Large intestine (tissue), 3 donors: ENCODE data around the gene RGS9. TPM values are rescaled to one million over a fixed set of nuclear protein-coding genes. Genes with fewer than 3 reads are reported as not detected.

Source experiments
- DNase-seq, 2 donors: peaks; one replicate each; pipeline versions ENCODE4 v3.0.0 to v3.0.0-alpha.2; 2013
- H3K27ac ChIP-seq: one replicate; pipeline ENCODE4 v1.5.1; 2013; ENCODE audit warnings: low read length
- H3K27me3 ChIP-seq: 2 replicates; pipeline ENCODE4 v1.6.1; 2013; ENCODE audit warnings: low read length; ENCODE audit not compliant: control insufficient read depth, insufficient read depth
- H3K36me3 ChIP-seq: 2 replicates; pipeline ENCODE4 v1.6.1; 2013; ENCODE audit warnings: low read length; ENCODE audit not compliant: control insufficient read depth, insufficient read depth
- H3K4me1 ChIP-seq: one replicate; pipeline ENCODE4 v1.6.1; 2013; ENCODE audit warnings: low read length; ENCODE audit not compliant: control insufficient read depth, insufficient read depth
- H3K4me3 ChIP-seq: one replicate; pipeline ENCODE4 v1.5.1; 2013; ENCODE audit warnings: low read length
- H3K9me3 ChIP-seq: one replicate; pipeline ENCODE4 v1.6.1; 2013; ENCODE audit warnings: mild to moderate bottlenecking, low read depth, low read length, moderate library complexity; ENCODE audit not compliant: control insufficient read depth
- whole genome bisulfite sequencing: methylation state at CpG from one replicate; pipeline ENCODE4 v1.1.5; 2013; ENCODE audit warnings: low lambda C conversion rate; ENCODE audit not compliant: insufficient coverage; 5-methylcytosine and 5-hydroxymethylcytosine counted together
- polyA plus RNA-seq: library from polyadenylated mRNA; unstranded; fragments of 120-200 nt; gene quantifications from one replicate; pipeline ENCODE4 v1.2.1, GENCODE V29; 2013

RGS9 gene
- polyA plus RNA-seq, 1 donor, result 7.5 TPM

DNA sequence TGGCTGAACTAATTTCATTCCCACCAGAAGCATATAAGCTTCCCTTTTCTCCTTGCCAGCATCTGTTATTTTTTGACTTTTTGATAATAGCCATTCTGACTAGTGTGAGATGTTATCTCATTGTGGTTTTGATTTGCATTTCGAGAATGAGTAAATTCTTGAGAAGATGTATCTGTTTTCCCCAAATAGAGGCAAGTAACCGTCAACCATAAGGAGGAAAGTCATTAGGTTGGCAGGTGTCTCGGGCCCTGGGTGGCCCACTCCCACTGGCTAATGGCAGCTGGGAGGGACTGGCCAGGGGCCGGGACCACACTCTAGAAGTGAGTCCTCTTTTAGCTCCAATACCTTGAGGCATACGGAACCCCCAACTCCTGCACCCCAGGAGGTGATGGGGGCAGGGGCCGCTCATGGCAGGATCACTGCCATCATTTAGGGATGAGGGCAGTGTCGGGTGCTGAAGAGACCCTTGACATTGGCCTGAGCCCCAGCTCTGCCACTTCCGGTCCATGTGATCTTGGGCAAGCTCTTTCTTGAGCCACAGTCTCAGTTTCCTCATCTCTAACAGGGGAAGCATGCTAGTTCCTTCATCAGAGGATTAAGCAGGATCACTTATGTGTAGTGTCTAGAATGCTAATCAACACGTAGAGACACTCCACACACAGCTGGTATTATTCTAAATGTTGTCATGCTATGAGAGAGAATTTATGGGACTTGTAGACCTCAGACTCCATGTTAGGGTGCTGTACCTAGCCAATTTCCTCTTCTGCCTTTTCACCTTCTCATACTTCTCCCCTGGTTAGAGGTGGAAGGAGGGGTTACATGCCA is 44.3 kb downstream of the RGS9 start:
- DNase-seq, result no peak
- WGBS, result no CpG with 5 or more reads among the region's 9 CpGs
- Histone ChIP-seq H3K9me3 (no peaks in the 10 kb centered on the region), H3K4me1 (no peaks in the 10 kb centered on the region), H3K27me3 (peaks cover 2% of the 10 kb centered on the region), H3K27ac (no peak overlapping the region), H3K36me3 (no peaks in the 10 kb centered on the region), H3K4me3 (no peak overlapping the region)

DNA sequence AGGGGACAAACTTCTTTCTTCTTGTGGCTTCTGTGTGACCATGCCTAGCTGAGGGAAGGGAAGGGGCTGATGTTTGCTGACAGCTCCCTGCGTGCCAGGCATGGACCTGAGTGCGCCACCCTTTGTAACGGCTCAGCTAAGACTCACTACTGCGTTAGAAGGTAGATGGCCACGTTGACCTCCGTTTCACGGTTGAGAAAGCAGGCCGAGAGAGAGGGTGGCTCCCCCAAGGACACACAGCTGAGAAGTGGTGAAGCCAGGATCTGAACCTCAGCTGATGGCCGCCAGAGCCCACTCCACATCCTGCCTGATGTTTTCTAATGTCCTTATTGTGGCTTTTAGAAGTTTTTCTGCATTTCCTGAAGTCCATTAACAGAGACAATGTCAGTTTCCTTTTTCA is 45.1 kb downstream of the RGS9 start:
- Histone ChIP-seq H3K9me3 (no peaks in the 10 kb centered on the region), H3K27ac (no peak overlapping the region), H3K27me3 (peaks cover 2% of the 10 kb centered on the region), H3K4me1 (no peaks in the 10 kb centered on the region), H3K4me3 (no peak overlapping the region), H3K36me3 (no peaks in the 10 kb centered on the region)
- no peak for DNase-seq
- no CpG with 5 or more reads among the region's 9 CpGs for WGBS

GRCh38 chr17:65183736-65184135 is 46.6 kb downstream of the RGS9 start:
- no peaks in the 10 kb centered on the region for H3K36me3 ChIP-seq
- H3K4me3 ChIP-seq, result no peak overlapping the region
- H3K4me1 ChIP-seq, result no peaks in the 10 kb centered on the region
- WGBS, result 29% methylated on average over 2 of the region's 6 CpGs
- peaks cover 2% of the 10 kb centered on the region for H3K27me3 ChIP-seq
- H3K27ac ChIP-seq, result no peak overlapping the region
- DNase-seq, result peak in 1 of 2 donors; percentile 31
- no peaks in the 10 kb centered on the region for H3K9me3 ChIP-seq

DNA sequence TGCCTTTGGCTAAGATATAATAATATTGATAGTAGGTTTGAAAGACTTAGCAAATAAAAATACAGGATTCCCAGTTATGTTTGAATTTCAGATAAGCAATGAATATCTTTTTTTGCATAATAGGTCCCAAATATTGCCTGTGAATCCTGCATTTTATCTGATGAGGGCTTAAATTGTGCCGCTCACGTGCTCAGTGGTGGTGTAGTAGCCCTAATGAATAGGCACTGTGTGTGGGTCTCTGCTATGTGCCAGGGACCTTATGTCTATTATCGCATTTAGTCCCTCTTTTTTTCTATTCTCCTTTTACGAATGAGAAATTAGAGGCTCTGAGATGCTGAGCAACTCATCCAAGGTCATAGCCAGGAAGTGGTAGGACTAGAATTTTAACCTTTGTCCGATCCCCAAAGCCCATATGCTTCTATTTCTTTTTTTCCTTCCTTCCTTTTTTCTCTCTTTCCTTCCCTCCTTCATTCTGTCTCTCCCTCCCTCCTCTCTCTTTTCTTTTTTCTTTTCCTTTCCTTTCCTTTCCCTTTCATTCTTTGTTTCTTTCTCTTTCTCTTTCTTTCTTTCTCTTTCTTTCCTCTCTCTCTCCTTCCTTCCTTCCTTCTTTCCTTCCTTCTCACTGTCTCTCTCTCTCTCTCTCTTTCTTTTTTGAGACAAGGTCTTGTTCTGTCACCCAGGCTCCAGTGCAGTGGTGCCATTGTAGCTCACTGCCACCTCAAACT is 47.2 kb downstream of the RGS9 start:
- Histone ChIP-seq H3K4me1 (no peaks in the 10 kb centered on the region), H3K27ac (peak overlapping the region; percentile 36), H3K9me3 (no peaks in the 10 kb centered on the region), H3K36me3 (no peaks in the 10 kb centered on the region), H3K27me3 (peaks cover 2% of the 10 kb centered on the region), H3K4me3 (no peak overlapping the region)
- WGBS, result 73% methylated on average over 2 of the region's 5 CpGs
- DNase-seq, result no peak

DNA sequence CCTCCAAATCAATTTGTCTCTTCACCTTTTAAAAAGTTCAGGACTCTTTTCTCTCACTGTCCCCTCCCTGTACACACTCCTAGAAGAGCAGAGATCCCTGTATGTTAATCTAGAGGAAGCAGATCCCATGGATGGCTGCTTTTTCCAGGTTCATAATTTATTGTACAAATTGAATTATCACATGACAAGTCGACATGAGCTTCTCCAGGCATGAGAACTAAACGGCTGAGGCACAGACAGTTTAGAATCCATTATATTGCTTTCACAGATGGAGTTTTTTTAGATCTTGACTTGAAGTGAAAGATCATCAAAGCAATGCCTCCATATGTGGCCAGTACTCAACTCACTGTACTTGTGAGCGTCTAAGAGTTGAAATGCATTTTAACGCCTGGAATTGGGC is 47.9 kb downstream of the RGS9 start:
- Histone ChIP-seq H3K4me3 (no peak overlapping the region), H3K4me1 (no peaks in the 10 kb centered on the region), H3K27me3 (peaks cover 2% of the 10 kb centered on the region), H3K36me3 (no peaks in the 10 kb centered on the region), H3K9me3 (no peaks in the 10 kb centered on the region), H3K27ac (no peak overlapping the region)
- WGBS, result no CpG with 5 or more reads among the region's 4 CpGs
- no peak for DNase-seq

- Histone ChIP-seq H3K27me3 (peaks cover 2% of the 10 kb centered on the region), H3K36me3 (no peaks in the 10 kb centered on the region), H3K9me3 (no peaks in the 10 kb centered on the region), H3K4me1 (no peaks in the 10 kb centered on the region), H3K27ac (no peak overlapping the region), H3K4me3 (no peak overlapping the region)
- WGBS, result 93% methylated on average over 3 of the region's 13 CpGs
- no peak for DNase-seq
Observed at GRCh38 chr17:65185668-65186382, 48.7 kb downstream of the RGS9 start.

- Histone ChIP-seq H3K9me3 (no peaks in the 10 kb centered on the region), H3K27me3 (no peaks in the 10 kb centered on the region), H3K4me3 (no peak overlapping the region), H3K4me1 (no peaks in the 10 kb centered on the region), H3K36me3 (no peaks in the 10 kb centered on the region), H3K27ac (no peak overlapping the region)
- WGBS, result no CpG with 5 or more reads among the region's 6 CpGs
- DNase-seq, result no peak
Observed at GRCh38 chr17:65190467-65191097, 53.4 kb downstream of the RGS9 start.

GRCh38 chr17:65191811-65192740 is 54.9 kb downstream of the RGS9 start:
- Histone ChIP-seq H3K4me1 (no peaks in the 10 kb centered on the region), H3K27me3 (no peaks in the 10 kb centered on the region), H3K4me3 (no peak overlapping the region), H3K27ac (no peak overlapping the region), H3K9me3 (no peaks in the 10 kb centered on the region), H3K36me3 (no peaks in the 10 kb centered on the region)
- WGBS, result 100% methylated on average over 2 of the region's 8 CpGs
- DNase-seq, result no peak

- no peaks in the 10 kb centered on the region for H3K36me3 ChIP-seq
- no peak overlapping the region for H3K27ac ChIP-seq
- 74% methylated on average over 2 of the region's 5 CpGs for WGBS
- no peak for DNase-seq
- no peaks in the 10 kb centered on the region for H3K9me3 ChIP-seq
- H3K4me3 ChIP-seq, result no peak overlapping the region
- no peaks in the 10 kb centered on the region for H3K4me1 ChIP-seq
- H3K27me3 ChIP-seq, result no peaks in the 10 kb centered on the region
Observed at GRCh38 chr17:65193305-65193704, 56.1 kb downstream of the RGS9 start.
